ENCODE data around the gene MACROD2.

The MACROD2 gene

DNA sequence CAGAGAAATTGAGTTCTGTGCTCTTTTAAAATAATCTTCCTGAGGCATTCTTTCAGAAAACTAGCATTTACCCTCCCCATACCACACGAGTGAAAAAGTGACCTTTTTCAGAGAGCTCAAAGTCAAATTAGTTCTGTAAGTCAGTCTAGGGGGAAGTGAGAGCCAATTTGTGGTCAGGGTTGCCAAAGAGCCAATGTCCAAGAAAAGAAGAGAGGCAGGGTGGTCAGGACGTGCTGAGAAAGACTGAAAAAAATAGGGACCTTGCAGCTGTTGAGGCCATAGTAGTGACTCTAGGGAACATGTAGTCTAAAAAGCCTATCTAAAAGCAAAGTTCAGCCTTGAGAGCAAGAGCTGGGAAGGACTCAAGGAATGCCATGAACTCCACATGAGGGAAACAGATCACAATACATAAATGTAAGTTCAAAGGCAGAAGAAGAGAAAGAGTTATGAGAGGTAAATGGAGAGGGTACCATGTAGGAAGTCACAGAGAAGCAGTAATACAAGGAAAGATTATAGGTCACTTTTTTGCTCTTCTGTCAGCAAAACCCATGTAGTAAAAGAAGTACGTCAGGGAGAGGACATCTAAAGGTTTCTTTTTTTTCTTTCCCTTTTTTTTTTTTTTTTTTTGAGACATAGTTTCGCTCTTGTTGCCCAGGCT is 907.2 kb downstream of the MACROD2 start:
- Histone ChIP-seq H3K4me3 (replicated peaks; ENCODE audit: low read depth, low read length) (no peak overlapping the region), H3K27me3 (replicated peaks; ENCODE audit: control insufficient read depth, insufficient read depth, low read length) (no peaks in the 10 kb centered on the region), H3K36me3 (ENCODE audit: control insufficient read depth, insufficient read depth, low read length) (no peaks in the 10 kb centered on the region)
- DNase-seq (ENCODE audit: extremely low read depth, insufficient read length), result peak; percentile 48
- TF ChIP-seq, protein P1, sequence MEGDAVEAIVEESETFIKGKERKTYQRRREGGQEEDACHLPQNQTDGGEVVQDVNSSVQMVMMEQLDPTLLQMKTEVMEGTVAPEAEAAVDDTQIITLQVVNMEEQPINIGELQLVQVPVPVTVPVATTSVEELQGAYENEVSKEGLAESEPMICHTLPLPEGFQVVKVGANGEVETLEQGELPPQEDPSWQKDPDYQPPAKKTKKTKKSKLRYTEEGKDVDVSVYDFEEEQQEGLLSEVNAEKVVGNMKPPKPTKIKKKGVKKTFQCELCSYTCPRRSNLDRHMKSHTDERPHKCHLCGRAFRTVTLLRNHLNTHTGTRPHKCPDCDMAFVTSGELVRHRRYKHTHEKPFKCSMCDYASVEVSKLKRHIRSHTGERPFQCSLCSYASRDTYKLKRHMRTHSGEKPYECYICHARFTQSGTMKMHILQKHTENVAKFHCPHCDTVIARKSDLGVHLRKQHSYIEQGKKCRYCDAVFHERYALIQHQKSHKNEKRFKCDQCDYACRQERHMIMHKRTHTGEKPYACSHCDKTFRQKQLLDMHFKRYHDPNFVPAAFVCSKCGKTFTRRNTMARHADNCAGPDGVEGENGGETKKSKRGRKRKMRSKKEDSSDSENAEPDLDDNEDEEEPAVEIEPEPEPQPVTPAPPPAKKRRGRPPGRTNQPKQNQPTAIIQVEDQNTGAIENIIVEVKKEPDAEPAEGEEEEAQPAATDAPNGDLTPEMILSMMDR (IDR thresholded peaks at IDR 0.05; ENCODE audit: insufficient read depth, low read length, poor library complexity, severe bottlenecking), result no peak

DNA sequence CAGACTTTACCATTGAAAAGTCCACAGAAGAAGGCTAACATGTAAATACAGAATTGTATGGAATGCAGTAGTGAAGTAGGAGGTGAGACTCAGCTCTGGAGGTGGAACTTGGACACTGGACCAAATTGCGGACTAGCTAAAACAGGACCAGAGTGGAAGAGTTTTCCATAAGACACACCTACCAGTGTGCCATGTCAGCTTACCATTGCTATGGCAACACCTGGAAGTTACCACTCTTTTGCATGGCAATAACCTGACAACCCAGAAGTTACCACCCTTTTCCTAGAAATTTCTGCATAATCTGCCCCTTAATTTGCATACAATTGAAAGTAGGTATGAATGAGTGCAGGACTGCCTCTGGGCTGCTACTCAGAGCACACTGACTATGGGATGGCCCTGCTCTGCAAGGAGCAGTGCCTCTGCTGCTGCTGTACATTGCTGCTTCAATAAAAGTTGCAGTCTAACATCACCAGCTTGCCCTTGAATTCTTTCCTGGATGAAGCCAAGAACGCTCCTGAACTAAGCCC is 911.7 kb downstream of the MACROD2 start:
- DNase-seq (ENCODE audit: extremely low read depth, insufficient read length), result no peak
- Histone ChIP-seq H3K27me3 (replicated peaks; ENCODE audit: control insufficient read depth, insufficient read depth, low read length) (no peaks in the 10 kb centered on the region), H3K4me3 (replicated peaks; ENCODE audit: low read depth, low read length) (no peak overlapping the region), H3K36me3 (ENCODE audit: control insufficient read depth, insufficient read depth, low read length) (no peaks in the 10 kb centered on the region)
- TF ChIP-seq, protein P1 (IDR thresholded peaks at IDR 0.05; ENCODE audit: insufficient read depth, low read length, poor library complexity, severe bottlenecking), result no peak

DNA sequence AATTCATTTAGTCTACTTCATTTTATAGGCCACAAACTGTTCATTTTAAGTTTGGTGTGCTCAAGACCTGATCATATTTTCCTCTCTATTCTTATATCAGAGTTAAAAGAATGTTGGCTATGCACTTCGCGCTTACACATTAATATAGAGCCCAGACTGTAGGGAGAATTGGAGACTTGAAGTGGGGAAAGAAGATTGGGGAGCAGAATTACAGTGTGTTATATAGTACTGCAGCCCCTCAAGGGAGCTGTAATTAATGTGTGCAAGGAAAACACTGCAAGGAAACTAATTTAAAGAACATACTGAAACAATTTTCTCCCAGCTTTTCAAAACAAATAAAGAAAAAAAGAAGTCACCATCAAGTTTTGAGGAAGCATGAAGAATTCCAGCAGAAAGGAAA is 914.8 kb downstream of the MACROD2 start:
- Histone ChIP-seq H3K36me3 (ENCODE audit: control insufficient read depth, insufficient read depth, low read length) (no peaks in the 10 kb centered on the region), H3K27me3 (replicated peaks; ENCODE audit: control insufficient read depth, insufficient read depth, low read length) (no peaks in the 10 kb centered on the region), H3K4me3 (replicated peaks; ENCODE audit: low read depth, low read length) (no peak overlapping the region)
- TF ChIP-seq, protein P1 (IDR thresholded peaks at IDR 0.05; ENCODE audit: insufficient read depth, low read length, poor library complexity, severe bottlenecking), result no peak
- DNase-seq (ENCODE audit: extremely low read depth, insufficient read length), result no peak

DNA sequence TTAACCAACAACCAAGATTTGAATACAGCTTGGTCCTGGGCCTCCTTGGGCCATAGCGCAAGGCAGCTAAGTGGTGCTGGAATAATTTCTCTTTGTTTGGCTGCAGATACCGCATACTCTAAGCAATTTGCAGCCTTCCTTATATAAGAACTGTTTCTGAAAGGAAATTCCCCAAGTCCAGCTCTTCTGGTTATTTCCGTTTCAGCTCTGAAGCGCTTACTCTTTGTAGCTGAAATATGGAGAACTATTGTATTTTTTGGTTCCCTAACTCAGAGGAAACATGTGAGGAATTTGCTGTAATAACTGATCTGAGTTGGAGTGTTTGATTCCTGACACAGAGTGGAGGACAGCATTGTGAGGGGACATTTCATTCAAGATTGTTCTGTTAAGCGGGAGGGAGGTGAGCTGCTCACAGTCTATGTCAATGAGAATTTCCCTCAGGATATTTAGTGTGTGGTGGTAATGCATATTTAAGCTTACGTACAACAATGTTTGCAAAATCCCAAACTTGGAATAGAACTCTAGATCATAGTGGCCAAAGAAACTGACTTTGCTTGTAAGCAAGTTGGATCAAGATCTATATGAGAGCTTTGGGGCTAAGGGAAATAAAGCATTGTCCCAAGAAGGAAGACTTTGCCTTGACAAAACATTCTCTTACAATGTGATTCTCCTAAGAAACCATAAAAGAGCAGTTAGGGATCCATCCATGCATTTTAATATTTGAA is 918.7 kb downstream of the MACROD2 start:
- TF ChIP-seq, protein P1 (IDR thresholded peaks at IDR 0.05; ENCODE audit: insufficient read depth, low read length, poor library complexity, severe bottlenecking), result no peak
- Histone ChIP-seq H3K36me3 (ENCODE audit: control insufficient read depth, insufficient read depth, low read length) (no peaks in the 10 kb centered on the region), H3K4me3 (replicated peaks; ENCODE audit: low read depth, low read length) (no peak overlapping the region), H3K27me3 (replicated peaks; ENCODE audit: control insufficient read depth, insufficient read depth, low read length) (no peaks in the 10 kb centered on the region)
- no peak for DNase-seq (ENCODE audit: extremely low read depth, insufficient read length)

DNA sequence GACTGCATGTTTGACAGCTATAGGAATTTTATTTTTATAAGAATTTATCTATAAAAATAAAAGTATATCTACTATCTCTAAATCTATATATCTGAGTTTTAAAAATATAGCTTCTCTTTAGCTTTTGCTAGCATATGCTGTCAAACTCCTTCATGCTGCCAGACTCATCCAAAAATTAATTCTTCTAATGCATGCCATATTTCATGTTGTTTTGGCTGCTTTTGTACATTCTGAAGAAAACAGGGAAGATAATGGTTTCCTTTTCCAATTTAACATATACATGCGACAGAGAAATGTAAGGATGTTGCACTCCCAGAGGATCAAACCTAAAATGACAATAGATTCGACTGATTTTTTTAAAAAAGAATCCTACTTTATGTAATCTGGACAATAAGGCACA is 919.3 kb downstream of the MACROD2 start:
- Histone ChIP-seq H3K27me3 (replicated peaks; ENCODE audit: control insufficient read depth, insufficient read depth, low read length) (no peaks in the 10 kb centered on the region), H3K4me3 (replicated peaks; ENCODE audit: low read depth, low read length) (no peak overlapping the region), H3K36me3 (ENCODE audit: control insufficient read depth, insufficient read depth, low read length) (no peaks in the 10 kb centered on the region)
- no peak for DNase-seq (ENCODE audit: extremely low read depth, insufficient read length)
- TF ChIP-seq, protein P1 (IDR thresholded peaks at IDR 0.05; ENCODE audit: insufficient read depth, low read length, poor library complexity, severe bottlenecking), result no peak

Measured in GM06990 (cell line).